HepG2 (cell line): ENCODE data around the gene DAB1. TPM values are rescaled to one million over a fixed set of nuclear protein-coding genes. Genes with fewer than 3 reads are reported as not detected.

Experiments
- ATF7 ChIP-seq, 2 experiments: fragments of 450-650 bp in 1 of 2; sonication (generic) in 1 of 2; formaldehyde crosslinking in 1 of 2; IDR thresholded peaks; 2 replicates each; pipeline versions ENCODE4 v1.4.0 to v1.6.1; 2016 to 2020; ENCODE audit warnings: antibody characterized with exemption in 1 of 2, mild to moderate bottlenecking in 1 of 2, missing genetic modification reagents in 1 of 2
- JUNB ChIP-seq: sonication (generic); formaldehyde crosslinking; IDR thresholded peaks from 2 replicates; pipeline ENCODE4 v1.8.0; 2022; ENCODE audit warnings: missing genetic modification reagents, mild to moderate bottlenecking, borderline replicate concordance
- KLF12 ChIP-seq: sonication (generic); formaldehyde crosslinking; IDR thresholded peaks from 2 replicates; pipeline ENCODE4 v1.4.0; 2020; ENCODE audit warnings: missing genetic modification reagents, borderline replicate concordance
- LCORL ChIP-seq, 2 experiments: fragments of 450-650 bp in 1 of 2; sonication (generic) in 1 of 2; formaldehyde crosslinking in 1 of 2; IDR thresholded peaks; 2 replicates each; pipeline versions ENCODE4 v1.5.0 to v1.6.1; 2017 to 2020; ENCODE audit warnings: antibody characterized with exemption in 1 of 2, missing genetic modification reagents in 1 of 2
- MAZ ChIP-seq, 2 experiments: sonication (generic) in 1 of 2; formaldehyde crosslinking in 1 of 2; IDR thresholded peaks; 2 replicates each; pipeline versions ENCODE4 v1.5.0 to v1.6.1; 2012 to 2020; ENCODE audit warnings: low read depth in 2 of 2, mild to moderate bottlenecking in 2 of 2, borderline replicate concordance in 1 of 2, improper control_type of control experiment in 1 of 2, low read length in 1 of 2, missing genetic modification reagents in 1 of 2, moderate library complexity in 1 of 2
- TMF1 ChIP-seq: sonication (generic); formaldehyde crosslinking; IDR thresholded peaks from 2 replicates; pipeline ENCODE4 v1.8.1; 2022; ENCODE audit warnings: low read depth, missing genetic modification reagents
- TOPORS ChIP-seq: sonication (generic); formaldehyde crosslinking; IDR thresholded peaks from 2 replicates; pipeline ENCODE4 v1.8.0; 2023; ENCODE audit warnings: mild to moderate bottlenecking, missing genetic modification reagents
- TSC22D2 ChIP-seq: sonication (generic); formaldehyde crosslinking; IDR thresholded peaks from 2 replicates; pipeline ENCODE4 v1.5.1; 2020; ENCODE audit warnings: missing genetic modification reagents, mild to moderate bottlenecking, borderline replicate concordance
- ZFYVE20 ChIP-seq: sonication (generic); formaldehyde crosslinking; IDR thresholded peaks from 2 replicates; pipeline ENCODE4 v1.8.0; 2023; ENCODE audit warnings: low read depth, mild to moderate bottlenecking, moderate library complexity, missing genetic modification reagents, borderline replicate concordance
- ZKSCAN1 ChIP-seq: fragments of 150-350 bp; IDR thresholded peaks from 2 replicates; pipeline ENCODE4 v1.6.1; 2014; ENCODE audit warnings: low read length
- ZNF124 ChIP-seq: sonication (generic); formaldehyde crosslinking; IDR thresholded peaks from 2 replicates; pipeline ENCODE4 v1.4.0; 2020; ENCODE audit warnings: missing genetic modification reagents
- ZNF20 ChIP-seq: sonication (generic); formaldehyde crosslinking; IDR thresholded peaks from 2 replicates; pipeline ENCODE4 v1.4.0; 2020; ENCODE audit warnings: mild to moderate bottlenecking, moderate library complexity, missing genetic modification reagents
- ZNF224 ChIP-seq: sonication (generic); formaldehyde crosslinking; IDR thresholded peaks from 2 replicates; pipeline ENCODE4 v1.5.0; 2020; ENCODE audit warnings: mild to moderate bottlenecking, missing genetic modification reagents
- ZNF329 ChIP-seq: sonication (generic); formaldehyde crosslinking; IDR thresholded peaks from 2 replicates; pipeline ENCODE4 v1.9.0; 2021; ENCODE audit warnings: low read depth, mild to moderate bottlenecking, missing genetic modification reagents
- ZNF546 ChIP-seq: sonication (generic); formaldehyde crosslinking; conservative IDR thresholded peaks from 2 replicates; pipeline ENCODE4 v1.8.1; 2023; ENCODE audit warnings: mild to moderate bottlenecking, missing genetic modification reagents
- polyA plus RNA-seq, 8 experiments: library from polyadenylated mRNA; depleted of rRNA in 3 of 8; stranded (reverse) in 7 of 8; unstranded in 1 of 8; fragments of >200 nt; fragmentation: Illumina TruSeq in 4 of 8; extraction: Trizol in 4 of 8; gene quantifications; 2 replicates each; pipeline versions ENCODE4 v1.2.1 to v1.2.3, GENCODE V29; 2011 to 2016; ENCODE audit warnings: low read depth in 4 of 8, missing spikeins in 1 of 8, mixed read lengths in 1 of 8; ENCODE audit not compliant: insufficient read depth in 1 of 8
- total RNA-seq, 5 experiments: library from RNA; depleted of rRNA; stranded (reverse); fragments of >200 nt; fragmentation: Illumina TruSeq; extraction: Trizol; gene quantifications; 2 replicates each; pipeline ENCODE4 v1.2.3, GENCODE V29; 2016; ENCODE audit warnings: low read depth in 1 of 5
- TF ChIP-seq, protein P1 (sequence below): IDR thresholded peaks from 2 replicates; pipeline ENCODE4 v1.6.1; 2016; ENCODE audit warnings: mild to moderate bottlenecking, missing biosample characterization, missing genetic modification reagents
- TF ChIP-seq, protein P2 (sequence below): IDR thresholded peaks from 2 replicates; pipeline ENCODE4 v1.6.1; 2016; ENCODE audit warnings: low read depth, control low read depth
- TF ChIP-seq, protein P3 (sequence below): IDR thresholded peaks from 2 replicates; pipeline ENCODE4 v1.6.1; 2016
- TF ChIP-seq, protein P4 (sequence below): IDR thresholded peaks from 2 replicates; pipeline ENCODE4 v1.6.1; 2018; ENCODE audit warnings: missing genetic modification reagents
- TF ChIP-seq, protein P5 (sequence below): sonication (generic); formaldehyde crosslinking; IDR thresholded peaks from 2 replicates; pipeline ENCODE4 v1.9.0; 2022; ENCODE audit warnings: missing genetic modification reagents, mild to moderate bottlenecking, borderline replicate concordance
- TF ChIP-seq, protein P6 (sequence below): IDR thresholded peaks from 2 replicates; pipeline ENCODE4 v1.6.1; 2016; ENCODE audit warnings: missing compliant biosample characterization, missing genetic modification reagents, borderline replicate concordance

Gene DAB1
- total and polyA plus RNA-seq, 2 of the 13 experiments (the other 11 are each of a cell fraction or from before 2014, with no cell fraction given) = 0.04 to 0.13 TPM

DNA sequence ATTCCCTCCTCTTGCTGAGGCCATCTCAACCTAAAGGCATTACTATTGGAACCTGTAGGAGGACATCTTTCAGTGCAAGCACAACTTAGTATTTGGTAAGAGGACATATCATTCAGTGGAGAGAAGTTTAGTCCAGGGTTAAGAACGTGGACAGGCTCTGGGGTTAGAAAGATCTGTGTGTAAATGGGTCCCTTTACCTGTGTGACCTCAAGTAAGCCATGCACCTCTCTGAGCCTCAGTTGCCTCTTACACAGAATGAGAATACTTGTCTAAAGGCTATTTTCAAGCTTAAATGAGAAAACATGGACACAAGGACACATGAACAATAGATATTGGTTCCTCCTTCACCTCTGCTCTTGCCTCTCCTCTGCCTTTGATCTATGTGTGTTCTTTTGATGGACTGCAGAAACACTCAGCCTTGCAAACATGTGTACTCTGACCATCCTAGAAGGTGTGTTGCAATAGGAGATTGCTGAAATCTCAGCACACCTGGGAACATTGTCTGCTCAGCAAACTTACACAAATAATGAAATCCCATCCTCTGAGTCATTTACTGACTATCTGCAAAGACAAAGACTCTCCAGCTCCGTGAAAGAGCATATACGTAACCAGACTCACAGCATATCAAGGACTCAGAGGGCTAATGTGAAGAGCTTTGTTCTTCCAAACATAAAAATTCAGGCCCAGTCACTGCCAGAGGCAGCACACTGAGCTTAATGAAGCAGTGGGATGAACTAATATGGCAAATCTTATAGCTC lies 143.8 kb downstream of the DAB1 start (continued):
- TF ChIP-seq, protein P1, sequence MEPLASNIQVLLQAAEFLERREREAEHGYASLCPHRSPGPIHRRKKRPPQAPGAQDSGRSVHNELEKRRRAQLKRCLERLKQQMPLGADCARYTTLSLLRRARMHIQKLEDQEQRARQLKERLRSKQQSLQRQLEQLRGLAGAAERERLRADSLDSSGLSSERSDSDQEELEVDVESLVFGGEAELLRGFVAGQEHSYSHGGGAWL (CRISPR knock-in tag) = no peak
- TF ChIP-seq TMF1 (CRISPR knock-in tag) (no peak; the same call in 1 of the 2 replicates), KLF12 (CRISPR knock-in tag) (no peak), TOPORS (CRISPR knock-in tag) (peak; percentile 73; the same call in 1 of the 2 replicates), ZFYVE20 (no peak), TSC22D2 (CRISPR knock-in tag) (peak; percentile 81; the same call in 1 of the 2 replicates), ZNF20 (CRISPR knock-in tag) (no peak), JUNB (CRISPR knock-in tag) (peak; percentile 100), ZNF224 (no peak; the same call in 1 of the 2 replicates), ZNF329 (no peak), ZNF124 (peak; percentile 83; the same call in 1 of the 2 replicates), ZKSCAN1 (no peak), ZNF546 (no peak), MAZ (IDR thresholded peaks at IDR 0.05; ENCODE audit: borderline replicate concordance, low read depth, low read length) (no peak), MAZ (CRISPR knock-in tag; IDR thresholded peaks at IDR 0.05; ENCODE audit: low read depth) (peak; percentile 61; the same call in 1 of the 2 replicates), LCORL (IDR thresholded peaks at IDR 0.05) (no peak; the same call in 1 of the 2 replicates), LCORL (CRISPR knock-in tag; IDR thresholded peaks at IDR 0.05) (peak; percentile 96), ATF7 (IDR thresholded peaks at IDR 0.05) (peak; percentile 70), ATF7 (CRISPR knock-in tag; IDR thresholded peaks at IDR 0.05) (peak; percentile 73; the same call in 1 of the 2 replicates)
- TF ChIP-seq, protein P2, sequence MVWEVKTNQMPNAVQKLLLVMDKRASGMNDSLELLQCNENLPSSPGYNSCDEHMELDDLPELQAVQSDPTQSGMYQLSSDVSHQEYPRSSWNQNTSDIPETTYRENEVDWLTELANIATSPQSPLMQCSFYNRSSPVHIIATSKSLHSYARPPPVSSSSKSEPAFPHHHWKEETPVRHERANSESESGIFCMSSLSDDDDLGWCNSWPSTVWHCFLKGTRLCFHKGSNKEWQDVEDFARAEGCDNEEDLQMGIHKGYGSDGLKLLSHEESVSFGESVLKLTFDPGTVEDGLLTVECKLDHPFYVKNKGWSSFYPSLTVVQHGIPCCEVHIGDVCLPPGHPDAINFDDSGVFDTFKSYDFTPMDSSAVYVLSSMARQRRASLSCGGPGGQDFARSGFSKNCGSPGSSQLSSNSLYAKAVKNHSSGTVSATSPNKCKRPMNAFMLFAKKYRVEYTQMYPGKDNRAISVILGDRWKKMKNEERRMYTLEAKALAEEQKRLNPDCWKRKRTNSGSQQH = peak; percentile 82; the same call in 1 of the 2 replicates
- TF ChIP-seq, protein P3, sequence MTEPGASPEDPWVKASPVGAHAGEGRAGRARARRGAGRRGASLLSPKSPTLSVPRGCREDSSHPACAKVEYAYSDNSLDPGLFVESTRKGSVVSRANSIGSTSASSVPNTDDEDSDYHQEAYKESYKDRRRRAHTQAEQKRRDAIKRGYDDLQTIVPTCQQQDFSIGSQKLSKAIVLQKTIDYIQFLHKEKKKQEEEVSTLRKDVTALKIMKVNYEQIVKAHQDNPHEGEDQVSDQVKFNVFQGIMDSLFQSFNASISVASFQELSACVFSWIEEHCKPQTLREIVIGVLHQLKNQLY (CRISPR knock-in tag) = peak; percentile 96
- TF ChIP-seq, protein P4, sequence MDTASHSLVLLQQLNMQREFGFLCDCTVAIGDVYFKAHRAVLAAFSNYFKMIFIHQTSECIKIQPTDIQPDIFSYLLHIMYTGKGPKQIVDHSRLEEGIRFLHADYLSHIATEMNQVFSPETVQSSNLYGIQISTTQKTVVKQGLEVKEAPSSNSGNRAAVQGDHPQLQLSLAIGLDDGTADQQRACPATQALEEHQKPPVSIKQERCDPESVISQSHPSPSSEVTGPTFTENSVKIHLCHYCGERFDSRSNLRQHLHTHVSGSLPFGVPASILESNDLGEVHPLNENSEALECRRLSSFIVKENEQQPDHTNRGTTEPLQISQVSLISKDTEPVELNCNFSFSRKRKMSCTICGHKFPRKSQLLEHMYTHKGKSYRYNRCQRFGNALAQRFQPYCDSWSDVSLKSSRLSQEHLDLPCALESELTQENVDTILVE (CRISPR knock-in tag) = peak; percentile 91
- TF ChIP-seq, protein P5, sequence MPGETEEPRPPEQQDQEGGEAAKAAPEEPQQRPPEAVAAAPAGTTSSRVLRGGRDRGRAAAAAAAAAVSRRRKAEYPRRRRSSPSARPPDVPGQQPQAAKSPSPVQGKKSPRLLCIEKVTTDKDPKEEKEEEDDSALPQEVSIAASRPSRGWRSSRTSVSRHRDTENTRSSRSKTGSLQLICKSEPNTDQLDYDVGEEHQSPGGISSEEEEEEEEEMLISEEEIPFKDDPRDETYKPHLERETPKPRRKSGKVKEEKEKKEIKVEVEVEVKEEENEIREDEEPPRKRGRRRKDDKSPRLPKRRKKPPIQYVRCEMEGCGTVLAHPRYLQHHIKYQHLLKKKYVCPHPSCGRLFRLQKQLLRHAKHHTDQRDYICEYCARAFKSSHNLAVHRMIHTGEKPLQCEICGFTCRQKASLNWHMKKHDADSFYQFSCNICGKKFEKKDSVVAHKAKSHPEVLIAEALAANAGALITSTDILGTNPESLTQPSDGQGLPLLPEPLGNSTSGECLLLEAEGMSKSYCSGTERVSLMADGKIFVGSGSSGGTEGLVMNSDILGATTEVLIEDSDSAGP (CRISPR knock-in tag) = no peak; the same call in 1 of the 2 replicates
- TF ChIP-seq, protein P6, sequence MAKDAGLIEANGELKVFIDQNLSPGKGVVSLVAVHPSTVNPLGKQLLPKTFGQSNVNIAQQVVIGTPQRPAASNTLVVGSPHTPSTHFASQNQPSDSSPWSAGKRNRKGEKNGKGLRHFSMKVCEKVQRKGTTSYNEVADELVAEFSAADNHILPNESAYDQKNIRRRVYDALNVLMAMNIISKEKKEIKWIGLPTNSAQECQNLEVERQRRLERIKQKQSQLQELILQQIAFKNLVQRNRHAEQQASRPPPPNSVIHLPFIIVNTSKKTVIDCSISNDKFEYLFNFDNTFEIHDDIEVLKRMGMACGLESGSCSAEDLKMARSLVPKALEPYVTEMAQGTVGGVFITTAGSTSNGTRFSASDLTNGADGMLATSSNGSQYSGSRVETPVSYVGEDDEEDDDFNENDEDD (CRISPR knock-in tag) = peak; percentile 49; the same call in 1 of the 2 replicates
